Lower lobe of right lung (tissue), 2 donors: ENCODE measurements around the gene N4BP2L2. TPM values are rescaled to one million over a fixed set of nuclear protein-coding genes. Genes with fewer than 3 reads are reported as not detected.

Source experiments
- ATAC-seq, 2 donors: fragments of 200-7000 bp; cut with Tn5 transposase; one replicate each; pipeline ENCODE4 v1.9.1; 2020 to 2022; ENCODE audit warnings: mild to moderate bottlenecking in 2 of 2, moderate library complexity in 2 of 2
- DNase-seq: peaks from one replicate; pipeline ENCODE4 v3.0.0-alpha.2; 2020
- H3K27ac ChIP-seq: fragments of 200-600 bp; one replicate; pipeline ENCODE4 v1.8.0; 2022
- H3K27me3 ChIP-seq: fragments of 200-600 bp; one replicate; pipeline ENCODE4 v1.8.0; 2022; ENCODE audit warnings: low read depth
- H3K36me3 ChIP-seq: fragments of 200-600 bp; one replicate; pipeline ENCODE4 v1.8.0; 2022; ENCODE audit warnings: mild to moderate bottlenecking
- H3K4me1 ChIP-seq: fragments of 200-600 bp; one replicate; pipeline ENCODE4 v1.8.0; 2022
- H3K4me3 ChIP-seq: fragments of 200-600 bp; one replicate; pipeline ENCODE4 v1.8.0; 2022; ENCODE audit warnings: mild to moderate bottlenecking
- H3K9me3 ChIP-seq: fragments of 200-600 bp; one replicate; pipeline ENCODE4 v1.8.0; 2022
- intact Hi-C: fragments of 100-400 bp; cut with DNase I; formaldehyde crosslinking; loops from one replicate; pipeline ENCODE4 v1.11.0; 2022
- total RNA-seq: library from RNA; stranded (reverse); fragmentation: NEBNext Ultra II Directional; extraction: Animal tissue kit (Norgen Biotek cat#: 25700); gene quantifications from one replicate; pipeline ENCODE4 v1.2.1, GENCODE V29; 2021
- TF ChIP-seq, protein P1 (sequence below): fragments of 200-600 bp; IDR thresholded peaks from one replicate; pipeline ENCODE4 v1.8.0; 2022; ENCODE audit warnings: antibody characterized with exemption, mild to moderate bottlenecking
- donor health status: DM: no; HTN: yes; CAD: no; lungs with severe emphysema.

N4BP2L2 gene
- total RNA-seq, 1 donor from 2014 or later: 192 TPM

DNA sequence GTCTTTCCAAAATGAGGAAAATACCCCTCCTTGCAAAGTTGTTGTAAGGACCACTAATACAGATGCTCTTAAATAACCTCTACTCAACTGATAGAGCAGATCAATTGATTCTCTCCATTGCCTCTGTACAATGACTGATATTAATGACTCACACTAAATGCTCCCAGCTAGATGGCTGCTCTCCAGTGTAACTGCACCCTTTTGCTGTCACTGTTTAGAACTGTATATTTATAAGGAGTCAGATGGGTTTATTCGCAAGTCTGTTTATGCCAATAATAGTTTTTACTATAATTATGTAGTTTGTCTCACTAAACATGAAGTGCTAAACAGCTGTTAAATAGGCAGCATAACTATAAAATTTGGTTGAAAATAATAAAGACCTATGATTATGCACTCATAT is 89.6 kb downstream of the N4BP2L2 start:
- peaks cover 10% of the 10 kb centered on the region for H3K4me1 ChIP-seq
- intact Hi-C loops: no loop called here
- TF ChIP-seq, protein P1, sequence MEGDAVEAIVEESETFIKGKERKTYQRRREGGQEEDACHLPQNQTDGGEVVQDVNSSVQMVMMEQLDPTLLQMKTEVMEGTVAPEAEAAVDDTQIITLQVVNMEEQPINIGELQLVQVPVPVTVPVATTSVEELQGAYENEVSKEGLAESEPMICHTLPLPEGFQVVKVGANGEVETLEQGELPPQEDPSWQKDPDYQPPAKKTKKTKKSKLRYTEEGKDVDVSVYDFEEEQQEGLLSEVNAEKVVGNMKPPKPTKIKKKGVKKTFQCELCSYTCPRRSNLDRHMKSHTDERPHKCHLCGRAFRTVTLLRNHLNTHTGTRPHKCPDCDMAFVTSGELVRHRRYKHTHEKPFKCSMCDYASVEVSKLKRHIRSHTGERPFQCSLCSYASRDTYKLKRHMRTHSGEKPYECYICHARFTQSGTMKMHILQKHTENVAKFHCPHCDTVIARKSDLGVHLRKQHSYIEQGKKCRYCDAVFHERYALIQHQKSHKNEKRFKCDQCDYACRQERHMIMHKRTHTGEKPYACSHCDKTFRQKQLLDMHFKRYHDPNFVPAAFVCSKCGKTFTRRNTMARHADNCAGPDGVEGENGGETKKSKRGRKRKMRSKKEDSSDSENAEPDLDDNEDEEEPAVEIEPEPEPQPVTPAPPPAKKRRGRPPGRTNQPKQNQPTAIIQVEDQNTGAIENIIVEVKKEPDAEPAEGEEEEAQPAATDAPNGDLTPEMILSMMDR: no peak
- no peak overlapping the region for H3K4me3 ChIP-seq
- H3K27ac ChIP-seq: no peak overlapping the region
- H3K9me3 ChIP-seq: no peaks in the 10 kb centered on the region
- ATAC-seq (no peak), DNase-seq (no peak)
- no peaks in the 10 kb centered on the region for H3K27me3 ChIP-seq
- no peaks in the 10 kb centered on the region for H3K36me3 ChIP-seq

DNA sequence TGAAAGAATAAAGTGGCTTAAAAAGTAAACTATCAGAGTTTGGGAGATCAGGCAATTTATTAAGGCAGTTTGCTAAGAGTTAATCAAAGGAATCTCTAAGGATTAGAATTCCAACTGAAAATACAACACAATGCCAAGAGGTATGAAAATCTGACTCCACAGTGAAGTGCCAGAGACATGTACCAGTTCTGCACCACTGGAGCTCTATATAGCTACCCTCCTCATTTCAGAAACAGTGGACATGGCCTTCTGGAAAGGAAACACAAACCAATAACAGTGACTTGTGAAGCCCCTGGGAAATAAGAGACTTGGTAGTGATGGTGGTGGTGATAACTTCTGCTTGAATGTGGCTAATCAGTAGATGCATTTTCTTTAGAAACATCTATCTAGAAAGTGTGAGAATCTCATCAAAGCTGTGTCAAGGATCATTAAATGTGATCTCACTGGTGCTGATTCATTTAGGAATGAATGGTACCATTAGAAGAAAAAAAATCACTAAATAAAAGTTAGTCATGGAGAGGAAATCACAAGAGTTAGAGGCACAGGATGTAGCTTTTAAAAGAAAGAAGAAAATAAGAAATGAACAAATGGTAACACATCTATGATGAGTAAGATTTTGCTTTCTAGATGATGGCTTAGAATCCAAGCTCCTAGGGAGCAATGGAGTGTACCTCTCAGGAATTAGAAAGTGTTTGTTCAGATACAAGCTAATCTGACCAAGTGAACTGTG is 90.5 kb downstream of the N4BP2L2 start:
- intact Hi-C loops: no loop called here
- ATAC-seq (no peak), DNase-seq (no peak)
- TF ChIP-seq, protein P1: no peak
- Histone ChIP-seq H3K27ac (no peak overlapping the region), H3K36me3 (no peaks in the 10 kb centered on the region), H3K4me3 (no peak overlapping the region), H3K27me3 (no peaks in the 10 kb centered on the region), H3K4me1 (peaks cover 10% of the 10 kb centered on the region), H3K9me3 (no peaks in the 10 kb centered on the region)

DNA sequence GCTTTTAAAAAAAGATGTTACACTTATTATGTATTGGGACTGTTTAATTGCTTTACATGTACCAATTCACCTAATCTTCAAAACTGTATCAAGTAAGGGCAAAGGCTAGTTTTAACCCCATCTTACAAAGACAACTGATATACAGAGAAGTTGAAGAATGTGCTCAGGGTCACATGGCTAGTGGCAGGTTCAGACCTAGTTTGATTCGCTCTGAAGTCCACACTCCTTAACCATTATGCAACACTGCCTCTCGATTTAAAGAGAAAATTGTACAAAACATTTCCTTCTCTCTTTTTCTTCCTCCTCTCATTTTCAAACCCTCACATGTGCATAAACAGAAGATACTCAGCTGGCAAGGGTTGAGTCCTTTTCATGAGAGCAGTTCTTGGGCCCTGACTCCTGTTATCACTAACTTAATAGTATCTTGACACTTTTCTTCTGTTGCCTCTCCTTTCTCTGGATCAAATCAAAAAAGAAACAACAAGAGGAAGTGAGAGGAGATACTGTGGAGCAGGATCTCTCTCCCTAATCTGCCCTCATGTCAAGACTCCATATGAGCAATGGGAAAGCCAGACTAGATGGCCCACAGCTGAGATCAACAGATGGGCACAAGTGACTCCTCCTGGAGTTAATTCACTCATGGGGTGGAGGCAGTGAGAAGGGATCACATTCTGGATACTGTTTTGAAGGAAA is 91.7 kb downstream of the N4BP2L2 start:
- H3K4me1 ChIP-seq: peaks cover 10% of the 10 kb centered on the region
- H3K9me3 ChIP-seq: no peaks in the 10 kb centered on the region
- no peak overlapping the region for H3K27ac ChIP-seq
- TF ChIP-seq, protein P1: no peak
- ATAC-seq (peak in 1 of 2 donors; percentile 32), DNase-seq (no peak)
- no peaks in the 10 kb centered on the region for H3K27me3 ChIP-seq
- no peak overlapping the region for H3K4me3 ChIP-seq
- no peaks in the 10 kb centered on the region for H3K36me3 ChIP-seq
- intact Hi-C loops: no loop called here

DNA sequence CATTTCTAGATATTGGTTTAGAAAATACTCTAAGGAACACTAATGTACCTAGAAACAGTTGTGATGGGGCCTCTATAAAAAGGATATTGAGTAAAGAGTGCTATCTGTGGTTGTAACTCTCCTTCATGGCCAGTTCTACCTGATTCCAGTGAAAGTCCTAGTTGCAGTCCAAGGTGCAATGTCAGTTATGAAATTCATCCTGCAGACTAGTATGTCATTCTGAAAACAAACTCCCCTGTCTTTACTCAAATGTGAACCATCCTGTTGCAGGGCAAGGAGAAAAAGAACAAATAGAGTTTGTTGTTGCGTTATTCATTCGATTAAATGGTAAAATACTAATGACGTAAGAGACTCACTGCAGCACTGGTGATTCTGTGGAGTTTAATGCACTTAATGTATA is 92.4 kb downstream of the N4BP2L2 start:
- intact Hi-C loops: no loop called here
- H3K36me3 ChIP-seq: no peaks in the 10 kb centered on the region
- no peaks in the 10 kb centered on the region for H3K27me3 ChIP-seq
- DNase-seq (no peak), ATAC-seq (no peak)
- no peaks in the 10 kb centered on the region for H3K9me3 ChIP-seq
- H3K4me3 ChIP-seq: no peak overlapping the region
- peaks cover 10% of the 10 kb centered on the region for H3K4me1 ChIP-seq
- TF ChIP-seq, protein P1: no peak
- H3K27ac ChIP-seq: no peak overlapping the region

DNA sequence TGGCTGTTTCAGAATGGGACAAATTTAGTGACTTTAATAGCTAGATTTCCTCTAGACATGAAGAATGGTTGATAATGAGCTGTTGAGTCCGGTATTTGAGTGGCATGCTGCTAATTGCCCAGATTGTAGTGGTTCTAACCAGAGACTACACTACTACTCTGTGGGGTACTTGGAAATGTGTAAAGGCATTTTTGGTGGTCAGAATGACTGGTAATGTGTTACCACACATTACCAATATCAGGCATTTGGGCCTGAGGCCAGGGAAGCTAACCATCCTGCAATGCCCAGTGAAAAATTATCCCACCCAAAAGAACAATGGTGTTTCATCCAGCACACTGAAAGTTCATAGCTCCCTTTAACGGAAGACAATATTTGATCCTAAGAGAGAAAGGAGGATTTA is 93.1 kb downstream of the N4BP2L2 start:
- ATAC-seq: no peak
- no peak for DNase-seq
- H3K9me3 ChIP-seq: no peaks in the 10 kb centered on the region
- intact Hi-C loops: no loop called here
- no peaks in the 10 kb centered on the region for H3K27me3 ChIP-seq
- H3K4me3 ChIP-seq: no peak overlapping the region
- H3K27ac ChIP-seq: no peak overlapping the region
- H3K36me3 ChIP-seq: no peaks in the 10 kb centered on the region
- TF ChIP-seq, protein P1: no peak
- H3K4me1 ChIP-seq: peaks cover 10% of the 10 kb centered on the region
